ENCODE data around the gene C17orf114.
A peak's percentile ranks its signal among the peaks of the same experiment; 100 is the strongest.

The C17orf114 gene

GRCh38 chr17:4789951-4790704 lies 12.0 kb downstream of the C17orf114 start:
- peak; percentile 79 for TF ChIP-seq CTCF (conservative IDR thresholded peaks at IDR 0.05)
- peak overlapping the region; percentile 84 for H3K27ac ChIP-seq

- peak overlapping the region; percentile 84 for H3K27ac ChIP-seq
- TF ChIP-seq CTCF (conservative IDR thresholded peaks at IDR 0.05) = no peak
Measured at GRCh38 chr17:4789701-4789950, 12.5 kb downstream of the C17orf114 start.

GRCh38 chr17:4788807-4789700 lies 13.1 kb downstream of the C17orf114 start, which contains the start of gene GLTPD2:
Gene GLTPD2, plus strand, starts transcription at chr17:4788964. Its CDS starts 48 bp downstream, at chr17:4789012.
- H3K27ac ChIP-seq = peak within 1 kb of the TSS; percentile 84
- no peak for TF ChIP-seq CTCF (conservative IDR thresholded peaks at IDR 0.05)

- TF ChIP-seq CTCF (conservative IDR thresholded peaks at IDR 0.05) = no peak
- H3K27ac ChIP-seq = no peak overlapping the region
Measured at GRCh38 chr17:4788159-4788806, 13.8 kb downstream of the C17orf114 start.

GRCh38 chr17:4786516-4786915 lies 15.6 kb downstream of the C17orf114 start:
- TF ChIP-seq CTCF (conservative IDR thresholded peaks at IDR 0.05) = no peak
- no peak overlapping the region for H3K27ac ChIP-seq

- H3K27ac ChIP-seq = no peak within 1 kb of the TSS
- no peak for TF ChIP-seq CTCF (conservative IDR thresholded peaks at IDR 0.05)
Measured at GRCh38 chr17:4786106-4786511, 16.0 kb downstream of the C17orf114 start, which contains the start of gene VMO1. Gene VMO1, minus strand, starts transcription at chr17:4786364. Its CDS starts 12 bp downstream, at chr17:4786352.
